Loucy (cell line): Measurements from ENCODE around the gene HOXD10.

Experiments
- EZH2phosphoT487 ChIP-seq: fragments of 200-600 bp; IDR thresholded peaks from 2 replicates; pipeline ENCODE4 v1.6.1; 2018; ENCODE audit warnings: antibody characterized with exemption, mild to moderate bottlenecking, moderate library complexity, borderline replicate concordance
- TF ChIP-seq, protein P1 (sequence below): fragments of 200-600 bp; sonication (generic); conservative IDR thresholded peaks from 2 replicates; pipeline ENCODE4 v1.5.1; 2014; ENCODE audit warnings: mild to moderate bottlenecking, antibody characterized with exemption, low read length

GRCh38 chr2:176137906-176138305, 21.3 kb downstream of the HOXD10 start:
- TF ChIP-seq, protein P1, sequence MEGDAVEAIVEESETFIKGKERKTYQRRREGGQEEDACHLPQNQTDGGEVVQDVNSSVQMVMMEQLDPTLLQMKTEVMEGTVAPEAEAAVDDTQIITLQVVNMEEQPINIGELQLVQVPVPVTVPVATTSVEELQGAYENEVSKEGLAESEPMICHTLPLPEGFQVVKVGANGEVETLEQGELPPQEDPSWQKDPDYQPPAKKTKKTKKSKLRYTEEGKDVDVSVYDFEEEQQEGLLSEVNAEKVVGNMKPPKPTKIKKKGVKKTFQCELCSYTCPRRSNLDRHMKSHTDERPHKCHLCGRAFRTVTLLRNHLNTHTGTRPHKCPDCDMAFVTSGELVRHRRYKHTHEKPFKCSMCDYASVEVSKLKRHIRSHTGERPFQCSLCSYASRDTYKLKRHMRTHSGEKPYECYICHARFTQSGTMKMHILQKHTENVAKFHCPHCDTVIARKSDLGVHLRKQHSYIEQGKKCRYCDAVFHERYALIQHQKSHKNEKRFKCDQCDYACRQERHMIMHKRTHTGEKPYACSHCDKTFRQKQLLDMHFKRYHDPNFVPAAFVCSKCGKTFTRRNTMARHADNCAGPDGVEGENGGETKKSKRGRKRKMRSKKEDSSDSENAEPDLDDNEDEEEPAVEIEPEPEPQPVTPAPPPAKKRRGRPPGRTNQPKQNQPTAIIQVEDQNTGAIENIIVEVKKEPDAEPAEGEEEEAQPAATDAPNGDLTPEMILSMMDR = no peak
- no peak for TF ChIP-seq EZH2phosphoT487
